ENCODE measurements around the gene SMYD3. TPM values are rescaled to one million over a fixed set of nuclear protein-coding genes. Genes with fewer than 3 reads are reported as not detected.

Gene SMYD3
- total and polyA plus RNA-seq, 9 of the 15 experiments (the other 6 are each of a cell fraction or from before 2014, with no cell fraction given): 128 to 440 (median 197) TPM

- TF ChIP-seq ZBTB5 (IDR thresholded peaks at IDR 0.05): no peak
- TF ChIP-seq PKNOX1 (IDR thresholded peaks at IDR 0.05): peak; percentile 71
- peak; percentile 86 for TF ChIP-seq FOSL1 (tag; conservative IDR thresholded peaks at IDR 0.05)
- peak; percentile 99 for TF ChIP-seq ZNF165 (CRISPR knock-in tag; IDR thresholded peaks at IDR 0.05; ENCODE audit: borderline replicate concordance)
- TF ChIP-seq FOXK1 (CRISPR knock-in tag; IDR thresholded peaks at IDR 0.05; ENCODE audit: borderline replicate concordance): peak; percentile 96; the same call in 1 of the 2 replicates
- peak; percentile 78 for TF ChIP-seq ZNF324 (CRISPR knock-in tag; IDR thresholded peaks at IDR 0.05)
- peak; percentile 97 for TF ChIP-seq ZBTB17 (CRISPR knock-in tag; IDR thresholded peaks at IDR 0.05)
- TF ChIP-seq VEZF1 (CRISPR knock-in tag; IDR thresholded peaks at IDR 0.05): peak; percentile 77
- TF ChIP-seq TCF3 (CRISPR knock-in tag; IDR thresholded peaks at IDR 0.05): no peak
- no peak for TF ChIP-seq THRA (IDR thresholded peaks at IDR 0.05)
- peak; percentile 67 for TF ChIP-seq L3MBTL2 (IDR thresholded peaks at IDR 0.05)
- no peak for TF ChIP-seq RB1 (IDR thresholded peaks at IDR 0.05; ENCODE audit: low read depth)
- TF ChIP-seq ZNF212 (CRISPR knock-in tag; IDR thresholded peaks at IDR 0.05): 0 out of 2 replicates have a peak, but pooled peaks have one; percentile 84
- peak; percentile 51; the same call in 1 of the 2 replicates for TF ChIP-seq JUN (IDR thresholded peaks at IDR 0.05; ENCODE audit: borderline replicate concordance, low read depth, low read length)
- TF ChIP-seq JUN (CRISPR knock-in tag; IDR thresholded peaks at IDR 0.05; ENCODE audit: borderline replicate concordance): no peak
- TF ChIP-seq SAFB (IDR thresholded peaks at IDR 0.05; ENCODE audit: borderline replicate concordance, low read depth, low read length): no peak
- peak in 1 of 2 experiments; percentile 64; a peak in 1 of 3 replicates for TF ChIP-seq CBX3 (IDR thresholded peaks at IDR 0.05; ENCODE audit: borderline replicate concordance in 1 of 2, low read length in 2 of 2)
- TF ChIP-seq SMAD3 (CRISPR knock-in tag; conservative IDR thresholded peaks at IDR 0.05): peak; percentile 99
- peak; percentile 82 for TF ChIP-seq STAT5B (CRISPR knock-in tag; IDR thresholded peaks at IDR 0.05)
- peak; percentile 73 for TF ChIP-seq GABPA (tag; conservative IDR thresholded peaks at IDR 0.05; ENCODE audit: low read depth)
- no peak for TF ChIP-seq HNRNPK (IDR thresholded peaks at IDR 0.05; ENCODE audit: low read depth, low read length, poor library complexity, severe bottlenecking)
- TF ChIP-seq KDM4B (IDR thresholded peaks at IDR 0.05; ENCODE audit: borderline replicate concordance in 2 of 2, low read depth in 1 of 2): no peak
- no peak for TF ChIP-seq ZNF217 (CRISPR knock-in tag; IDR thresholded peaks at IDR 0.05)
These were observed 396.5 kb downstream of the SMYD3 start (continued) for GRCh38 chr1:246110343-246111219.

All from K562 (cell line).